Right lobe of liver (tissue), 6 donors: ENCODE measurements around the gene SEC24D. TPM values are rescaled to one million over a fixed set of nuclear protein-coding genes. Genes with fewer than 3 reads are reported as not detected.

ENCODE experiments used
- ATAC-seq, 4 donors: fragments of 200-7000 bp; cut with Tn5 transposase; one replicate each; pipeline ENCODE4 v1.9.1; 2020; ENCODE audit warnings: mild to moderate bottlenecking in 4 of 4, moderate library complexity in 4 of 4
- DNase-seq, 3 donors: peaks; one replicate each; pipeline ENCODE4 v3.0.0-alpha.2; 2020
- H3K27ac ChIP-seq, 3 donors: fragments of 200-600 bp; one replicate each; pipeline ENCODE4 v1.8.0; 2022
- H3K27me3 ChIP-seq, 2 donors: fragments of 200-600 bp; one replicate each; pipeline ENCODE4 v1.8.0; 2022
- H3K36me3 ChIP-seq, 4 donors: fragments of 200-600 bp; sonication (generic) in 1 of 4; one replicate each; pipeline versions ENCODE4 v1.5.1 to v1.8.0; 2017 to 2022; ENCODE audit warnings: control low read depth in 1 of 4
- H3K4me1 ChIP-seq, 4 donors: fragments of 200-600 bp; sonication (generic) in 1 of 4; one replicate each; pipeline versions ENCODE4 v1.5.1 to v1.8.0; 2017 to 2022; ENCODE audit warnings: control low read depth in 1 of 4
- H3K4me3 ChIP-seq, 3 donors: fragments of 200-600 bp; one replicate each; pipeline ENCODE4 v1.8.0; 2022
- H3K9me3 ChIP-seq, 4 donors: fragments of 200-600 bp; sonication (generic) in 1 of 4; one replicate each; pipeline versions ENCODE4 v1.5.1 to v1.8.0; 2017 to 2022; ENCODE audit warnings: control low read depth in 1 of 4
- POLR2A ChIP-seq: fragments of 450-650 bp; IDR thresholded peaks from one replicate; pipeline ENCODE4 v1.6.1; 2017; ENCODE audit warnings: antibody characterized with exemption, mild to moderate bottlenecking
- WGBS: methylation state at CpG from one replicate; pipeline ENCODE4 v1.1.6; 2018; ENCODE audit warnings: low coverage, low lambda C conversion rate; ENCODE audit not compliant: insufficient coverage; ENCODE audit errors: missing lambda C conversion rate; 5-methylcytosine and 5-hydroxymethylcytosine counted together
- intact Hi-C, 2 donors: fragments of 100-400 bp; cut with DNase I; formaldehyde crosslinking; loops; one replicate each; pipeline versions ENCODE4 v1.11.2 to v1.14.1; 2022
- total RNA-seq, 6 experiments: library from RNA; depleted of rRNA in 2 of 6; stranded (reverse); fragments of >200 nt in 2 of 6; fragmentation: NEBNext Ultra II Directional in 3 of 6; extraction: Animal tissue kit (Norgen Biotek cat#: 25700) in 3 of 6; gene quantifications; one replicate each; pipeline versions ENCODE4 v1.1.0 to v1.2.4, GENCODE V29; 2016 to 2023
- TF ChIP-seq, protein P1 (sequence below), 4 donors: fragments of 200-600 bp in 3 of 4; fragments of 450-650 bp in 1 of 4; IDR thresholded peaks; one replicate each; pipeline versions ENCODE4 v1.5.1 to v1.8.0; 2016 to 2022; ENCODE audit warnings: antibody characterized with exemption in 4 of 4, mild to moderate bottlenecking in 2 of 4
- donor health status: DM: no; HTN: yes; CAD: no.
- donor health status: DM: no; HTN: no; CAD: no.
- donor health status: DM: no; HTN: no; CAD: no.
- donor health status: DM: no; HTN: yes; CAD: no.
- donor health status: DM: no; HTN: yes; CAD: no.

Gene SEC24D
- total RNA-seq, 6 experiments from 2014 or later: 52.2 to 80.1 (median 69.2) TPM

DNA sequence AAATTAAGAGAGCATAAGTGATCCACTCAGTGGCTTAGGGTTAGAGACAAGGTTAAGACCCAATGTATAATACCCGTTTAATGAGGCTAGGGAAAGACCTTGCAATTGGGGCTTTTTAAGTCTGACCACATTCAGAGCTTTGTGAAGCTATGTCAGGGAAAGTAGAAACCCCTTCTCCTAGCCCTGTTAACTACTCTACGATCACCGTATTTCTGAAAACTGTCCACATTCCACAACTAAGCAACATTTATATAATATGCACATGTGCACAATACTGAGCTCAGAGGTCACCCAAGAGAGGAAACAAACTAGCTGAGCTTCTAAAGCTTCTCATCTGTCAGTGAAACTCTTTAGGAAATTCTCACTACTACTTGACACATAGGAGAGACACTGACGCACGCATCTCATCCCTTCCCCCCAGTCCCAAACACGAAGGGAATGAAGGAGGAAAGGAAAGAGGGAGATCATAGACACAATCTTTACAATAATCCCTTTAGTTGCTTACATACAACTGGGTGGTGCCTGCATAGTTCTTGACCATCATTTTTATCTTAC is 94.5 kb downstream of the SEC24D start:
- peaks cover 0 to 55% (median 32%) of the 10 kb centered on the region in 4 donors for H3K36me3 ChIP-seq
- ATAC-seq: peak; percentile 15 to 52 (median 35)
- intact Hi-C loops: no loop called here
- WGBS: 10% methylated on average over 6 of the region's 6 CpGs
- H3K4me3 ChIP-seq: no peak overlapping the region
- TF ChIP-seq, protein P1, sequence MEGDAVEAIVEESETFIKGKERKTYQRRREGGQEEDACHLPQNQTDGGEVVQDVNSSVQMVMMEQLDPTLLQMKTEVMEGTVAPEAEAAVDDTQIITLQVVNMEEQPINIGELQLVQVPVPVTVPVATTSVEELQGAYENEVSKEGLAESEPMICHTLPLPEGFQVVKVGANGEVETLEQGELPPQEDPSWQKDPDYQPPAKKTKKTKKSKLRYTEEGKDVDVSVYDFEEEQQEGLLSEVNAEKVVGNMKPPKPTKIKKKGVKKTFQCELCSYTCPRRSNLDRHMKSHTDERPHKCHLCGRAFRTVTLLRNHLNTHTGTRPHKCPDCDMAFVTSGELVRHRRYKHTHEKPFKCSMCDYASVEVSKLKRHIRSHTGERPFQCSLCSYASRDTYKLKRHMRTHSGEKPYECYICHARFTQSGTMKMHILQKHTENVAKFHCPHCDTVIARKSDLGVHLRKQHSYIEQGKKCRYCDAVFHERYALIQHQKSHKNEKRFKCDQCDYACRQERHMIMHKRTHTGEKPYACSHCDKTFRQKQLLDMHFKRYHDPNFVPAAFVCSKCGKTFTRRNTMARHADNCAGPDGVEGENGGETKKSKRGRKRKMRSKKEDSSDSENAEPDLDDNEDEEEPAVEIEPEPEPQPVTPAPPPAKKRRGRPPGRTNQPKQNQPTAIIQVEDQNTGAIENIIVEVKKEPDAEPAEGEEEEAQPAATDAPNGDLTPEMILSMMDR (IDR thresholded peaks at IDR 0.05): no peak
- no peak for TF ChIP-seq POLR2A
- H3K4me1 ChIP-seq: no peaks in the 10 kb centered on the region
- no peaks in the 10 kb centered on the region for H3K27me3 ChIP-seq
- H3K9me3 ChIP-seq: no peaks in the 10 kb centered on the region
- peak overlapping the region in 2 of 3 donors; percentile 21 to 42 for H3K27ac ChIP-seq
- DNase-seq: no peak

DNA sequence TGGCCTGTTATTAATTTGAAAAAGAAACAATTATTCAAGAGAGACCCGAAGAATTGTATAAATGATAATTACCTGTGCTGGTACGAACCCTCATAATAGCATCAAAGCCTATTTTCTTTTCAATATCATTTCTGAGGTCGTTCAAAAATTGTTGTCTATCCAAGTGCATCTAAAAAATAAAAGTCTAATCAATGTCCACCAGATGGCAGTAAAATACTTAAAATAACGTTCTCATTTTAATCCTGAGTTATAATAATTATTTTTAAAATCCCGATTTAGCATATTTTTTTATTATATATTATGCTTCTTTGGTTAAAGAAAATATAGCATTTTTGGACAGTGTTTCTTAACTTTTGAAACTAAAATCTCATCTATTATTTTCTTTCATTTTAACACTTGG is 95.1 kb downstream of the SEC24D start:
- DNase-seq (no peak), ATAC-seq (peak in 1 of 4 donors; percentile 24)
- WGBS: 18% methylated on average over 5 of the region's 5 CpGs
- TF ChIP-seq, protein P1 (IDR thresholded peaks at IDR 0.05): peak; percentile 37 to 57 (median 47)
- no peak for TF ChIP-seq POLR2A
- H3K36me3 ChIP-seq: peaks cover 0 to 59% (median 33%) of the 10 kb centered on the region in 4 donors
- no peaks in the 10 kb centered on the region for H3K27me3 ChIP-seq
- H3K27ac ChIP-seq: peak overlapping the region in 2 of 3 donors; percentile 21 to 42
- intact Hi-C loops: no loop called here
- H3K4me3 ChIP-seq: no peak overlapping the region
- H3K9me3 ChIP-seq: no peaks in the 10 kb centered on the region
- H3K4me1 ChIP-seq: no peaks in the 10 kb centered on the region

DNA sequence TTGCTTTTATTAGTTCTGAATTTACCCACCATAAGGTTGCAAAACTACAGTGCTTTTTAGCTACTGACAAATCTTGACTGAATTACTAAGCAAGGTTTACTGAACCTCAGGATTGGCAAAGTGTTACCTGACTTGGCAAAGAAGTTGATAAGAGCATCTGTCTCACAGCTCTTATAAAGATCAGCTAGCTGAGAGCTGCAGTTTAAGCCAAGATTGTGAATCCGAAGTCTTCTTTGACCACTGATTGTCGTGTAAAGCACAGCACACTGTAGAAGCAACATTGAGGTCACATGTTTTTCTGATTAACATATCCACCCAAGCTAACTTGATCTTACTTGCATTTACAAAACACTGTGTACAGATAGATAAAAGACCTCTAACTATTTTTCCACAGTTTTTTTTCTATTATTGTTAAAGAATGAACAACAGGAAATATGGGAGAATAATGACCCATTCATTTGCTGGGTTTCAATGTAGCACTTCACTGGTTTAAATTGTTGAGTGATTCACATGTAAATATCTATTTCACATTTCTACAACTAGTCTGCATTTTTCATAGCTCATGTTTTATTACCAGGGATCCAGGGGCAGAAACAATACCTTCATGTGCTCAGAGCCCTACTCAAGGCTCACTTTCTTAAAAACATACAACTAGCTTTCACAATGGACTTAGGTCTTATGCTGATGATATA is 96.8 kb downstream of the SEC24D start:
- Histone ChIP-seq H3K27ac (no peak overlapping the region), H3K4me1 (no peaks in the 10 kb centered on the region), H3K4me3 (no peak overlapping the region), H3K36me3 (peaks cover 0 to 66% (median 36%) of the 10 kb centered on the region in 4 donors), H3K9me3 (no peaks in the 10 kb centered on the region), H3K27me3 (no peaks in the 10 kb centered on the region)
- TF ChIP-seq, protein P1 (IDR thresholded peaks at IDR 0.05): no peak
- DNase-seq (no peak), ATAC-seq (peak in 3 of 4 donors; percentile 18 to 51 (median 28))
- intact Hi-C loops: no loop called here
- WGBS: 17% methylated on average over 2 of the region's 2 CpGs

DNA sequence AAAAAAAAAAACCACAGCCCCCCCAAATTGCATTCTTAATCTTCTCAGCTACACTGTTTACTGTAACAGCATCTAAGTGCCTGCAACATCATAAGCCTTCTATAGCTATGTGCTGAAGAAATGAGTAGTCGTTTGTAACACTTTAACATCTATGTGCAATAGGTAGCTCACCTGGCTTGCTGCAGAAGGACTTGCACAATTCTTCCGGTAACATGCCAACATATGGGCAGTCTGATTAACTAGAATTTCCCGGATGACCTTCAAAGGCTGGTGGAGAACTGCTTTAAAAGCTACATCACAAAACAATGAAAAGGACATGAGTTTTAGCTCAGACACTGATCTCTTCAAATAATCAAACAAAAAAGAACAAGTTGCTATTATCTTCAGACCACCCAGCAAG is 97.8 kb downstream of the SEC24D start:
- no peaks in the 10 kb centered on the region for H3K4me1 ChIP-seq
- peak; percentile 49 to 77 (median 74) for ATAC-seq
- no peaks in the 10 kb centered on the region for H3K9me3 ChIP-seq
- no peak for DNase-seq
- H3K4me3 ChIP-seq: no peak overlapping the region
- peaks cover 0 to 66% (median 34%) of the 10 kb centered on the region in 4 donors for H3K36me3 ChIP-seq
- WGBS: 18% methylated on average over 3 of the region's 3 CpGs
- TF ChIP-seq, protein P1 (IDR thresholded peaks at IDR 0.05): no peak
- no peak for TF ChIP-seq POLR2A
- no peaks in the 10 kb centered on the region for H3K27me3 ChIP-seq
- H3K27ac ChIP-seq: no peak overlapping the region
- intact Hi-C loops: no loop called here
